ENCODE measurements around the gene ASIC4.

ASIC4 gene

GRCh38 chr2:219566640-219567039 lies 52.4 kb downstream of the ASIC4 start:
- DNase-seq (ENCODE audit: low spot score) = no peak

- no peak for DNase-seq (ENCODE audit: low spot score)
Measured at GRCh38 chr2:219567131-219567530, 52.8 kb downstream of the ASIC4 start.

- no peak for DNase-seq (ENCODE audit: low spot score)
Measured at GRCh38 chr2:219567791-219568361, 53.6 kb downstream of the ASIC4 start.

- peak; percentile 83 for DNase-seq (ENCODE audit: low spot score)
Measured at GRCh38 chr2:219569041-219569440, 54.8 kb downstream of the ASIC4 start.

- no peak for DNase-seq (ENCODE audit: low spot score)
Measured at GRCh38 chr2:219569635-219570034, 55.4 kb downstream of the ASIC4 start.

GRCh38 chr2:219570194-219570923 lies 56.1 kb downstream of the ASIC4 start:
- peak; percentile 29 for DNase-seq (ENCODE audit: low spot score)

- peak; percentile 15 for DNase-seq (ENCODE audit: low spot score)
Measured at GRCh38 chr2:219570924-219571310, 56.6 kb downstream of the ASIC4 start.

GRCh38 chr2:219571311-219572236 lies 57.3 kb downstream of the ASIC4 start, which contains the start of gene OBSL1:
Gene OBSL1, minus strand, starts transcription at chr2:219571539. Its CDS starts 307 bp downstream, at chr2:219571232.
- peak; percentile 72 for DNase-seq (ENCODE audit: low spot score)

GRCh38 chr2:219572237-219573001 lies 58.1 kb downstream of the ASIC4 start, which contains the start of gene INHA:
Gene INHA, plus strand, starts transcription at chr2:219572310. Its CDS starts 65 bp downstream, at chr2:219572375.
- DNase-seq (ENCODE audit: low spot score) = no peak

- no peak for DNase-seq (ENCODE audit: low spot score)
Measured at GRCh38 chr2:219573166-219573565, 58.9 kb downstream of the ASIC4 start.

GRCh38 chr2:219574484-219575311 lies 60.4 kb downstream of the ASIC4 start:
- DNase-seq (ENCODE audit: low spot score) = no peak

- DNase-seq (ENCODE audit: low spot score) = no peak
Measured at GRCh38 chr2:219575566-219576504, 61.6 kb downstream of the ASIC4 start.

- DNase-seq (ENCODE audit: low spot score) = peak; percentile 58
Measured at GRCh38 chr2:219576505-219577388, 62.5 kb downstream of the ASIC4 start.

GRCh38 chr2:219578811-219579613 lies 64.7 kb downstream of the ASIC4 start:
- no peak for DNase-seq (ENCODE audit: low spot score)

- DNase-seq (ENCODE audit: low spot score) = no peak
Measured at GRCh38 chr2:219581346-219581745, 67.1 kb downstream of the ASIC4 start.
